SK-N-SH (cell line): ENCODE results near the gene SFTPB.

Source experiments
- CTCF ChIP-seq: fragments of 200-600 bp; sonication (generic); IDR thresholded peaks from 2 replicates; pipeline ENCODE4 v1.6.1; 2017; ENCODE audit warnings: antibody characterized with exemption, mild to moderate bottlenecking, moderate library complexity
- SMC3 ChIP-seq: IDR thresholded peaks from 2 replicates; pipeline ENCODE4 v1.6.1; 2012; ENCODE audit warnings: low read depth, low read length, improper control_type of control experiment
- TF ChIP-seq, protein P1 (sequence below): IDR thresholded peaks from 2 replicates; pipeline ENCODE4 v1.4.0; 2012; ENCODE audit warnings: low read depth
- TF ChIP-seq, protein P2 (sequence below): IDR thresholded peaks from 2 replicates; pipeline ENCODE4 v1.6.1; 2012; ENCODE audit warnings: mild to moderate bottlenecking, low read depth, low read length, moderate library complexity

- TF ChIP-seq SMC3 = no peak
- TF ChIP-seq, protein P1, sequence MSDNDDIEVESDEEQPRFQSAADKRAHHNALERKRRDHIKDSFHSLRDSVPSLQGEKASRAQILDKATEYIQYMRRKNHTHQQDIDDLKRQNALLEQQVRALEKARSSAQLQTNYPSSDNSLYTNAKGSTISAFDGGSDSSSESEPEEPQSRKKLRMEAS = no peak
- TF ChIP-seq CTCF = no peak
- TF ChIP-seq, protein P2, sequence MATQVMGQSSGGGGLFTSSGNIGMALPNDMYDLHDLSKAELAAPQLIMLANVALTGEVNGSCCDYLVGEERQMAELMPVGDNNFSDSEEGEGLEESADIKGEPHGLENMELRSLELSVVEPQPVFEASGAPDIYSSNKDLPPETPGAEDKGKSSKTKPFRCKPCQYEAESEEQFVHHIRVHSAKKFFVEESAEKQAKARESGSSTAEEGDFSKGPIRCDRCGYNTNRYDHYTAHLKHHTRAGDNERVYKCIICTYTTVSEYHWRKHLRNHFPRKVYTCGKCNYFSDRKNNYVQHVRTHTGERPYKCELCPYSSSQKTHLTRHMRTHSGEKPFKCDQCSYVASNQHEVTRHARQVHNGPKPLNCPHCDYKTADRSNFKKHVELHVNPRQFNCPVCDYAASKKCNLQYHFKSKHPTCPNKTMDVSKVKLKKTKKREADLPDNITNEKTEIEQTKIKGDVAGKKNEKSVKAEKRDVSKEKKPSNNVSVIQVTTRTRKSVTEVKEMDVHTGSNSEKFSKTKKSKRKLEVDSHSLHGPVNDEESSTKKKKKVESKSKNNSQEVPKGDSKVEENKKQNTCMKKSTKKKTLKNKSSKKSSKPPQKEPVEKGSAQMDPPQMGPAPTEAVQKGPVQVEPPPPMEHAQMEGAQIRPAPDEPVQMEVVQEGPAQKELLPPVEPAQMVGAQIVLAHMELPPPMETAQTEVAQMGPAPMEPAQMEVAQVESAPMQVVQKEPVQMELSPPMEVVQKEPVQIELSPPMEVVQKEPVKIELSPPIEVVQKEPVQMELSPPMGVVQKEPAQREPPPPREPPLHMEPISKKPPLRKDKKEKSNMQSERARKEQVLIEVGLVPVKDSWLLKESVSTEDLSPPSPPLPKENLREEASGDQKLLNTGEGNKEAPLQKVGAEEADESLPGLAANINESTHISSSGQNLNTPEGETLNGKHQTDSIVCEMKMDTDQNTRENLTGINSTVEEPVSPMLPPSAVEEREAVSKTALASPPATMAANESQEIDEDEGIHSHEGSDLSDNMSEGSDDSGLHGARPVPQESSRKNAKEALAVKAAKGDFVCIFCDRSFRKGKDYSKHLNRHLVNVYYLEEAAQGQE = no peak
Observed at GRCh38 chr2:85668009-85668856, at the start of gene SFTPB.
